ENCODE measurements around the gene CRTC1. TPM values are rescaled to one million over a fixed set of nuclear protein-coding genes. Genes with fewer than 3 reads are reported as not detected.

Gene CRTC1
- total RNA-seq, 1 experiment from 2014 or later, result 19.0 TPM

DNA sequence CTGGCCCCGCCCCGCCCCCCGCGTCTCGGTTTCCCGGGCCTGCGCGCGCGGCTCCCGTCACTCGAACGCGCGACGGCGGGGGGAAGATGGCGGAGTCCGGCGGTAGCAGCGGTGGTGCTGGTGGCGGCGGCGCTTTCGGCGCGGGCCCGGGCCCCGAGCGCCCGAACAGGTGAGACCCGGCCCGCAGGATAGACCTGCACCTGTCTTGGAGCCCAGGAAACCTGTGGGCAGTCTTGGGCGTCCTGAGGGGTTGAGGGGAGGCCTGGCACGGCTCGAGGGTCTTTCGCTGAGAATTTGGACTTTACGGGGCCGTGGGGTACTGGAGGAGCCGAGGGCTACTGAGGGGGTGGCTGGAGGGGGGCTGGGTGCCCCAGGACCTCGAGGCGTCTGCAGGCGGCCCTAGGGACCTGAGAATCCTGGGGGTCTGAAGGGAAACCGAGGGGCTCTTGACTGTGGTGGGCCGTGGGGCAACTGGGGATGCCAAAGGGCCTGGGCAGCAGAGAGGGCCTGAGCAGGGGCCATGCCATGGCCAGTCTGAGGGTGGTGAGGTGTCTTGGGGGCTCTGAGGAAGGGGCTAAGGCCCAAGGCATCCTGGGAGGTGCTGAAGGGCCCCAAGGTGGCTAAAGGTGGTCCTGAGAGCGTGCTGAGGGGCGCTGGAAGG is 46.4 kb upstream of the CRTC1 start, which contains the start of gene KLHL26:
KLHL26 (plus strand) TSS at position 60 of the 661 bp plus-strand sequence; CDS start at position 87, 27 bp downstream.
- Mint-ChIP-seq H3K27me3 (ENCODE audit: low read depth) (peaks cover 31% of the 10 kb centered on the region), H3K27ac (peak within 1 kb of the TSS; percentile 88 to 99 (median 96); a peak in 6 of 7 replicates), H3K4me1 (peaks cover 9 to 18% of the 10 kb centered on the region in 2 experiments), H3K36me3 (ENCODE audit: insufficient read depth in 1 of 3, low read depth in 3 of 3) (peaks cover 0 to 3% (median 0%) of the 10 kb centered on the region in 3 experiments; a peak in 1 of 7 replicates), H3K4me3 (peak within 1 kb of the TSS; percentile 78 to 86), H3K9me3 (no peaks in the 10 kb centered on the region)
- H3K4me2 ChIP-seq (ENCODE audit: insufficient read depth, insufficient read length, low read length), result peak within 1 kb of the TSS; percentile 85
- H3K14ac ChIP-seq (ENCODE audit: insufficient read depth, low read length), result peak within 1 kb of the TSS; percentile 84
- H4K91ac ChIP-seq (ENCODE audit: insufficient read length, low read depth, low read length), result no peak within 1 kb of the TSS
- peak within 1 kb of the TSS; percentile 76 for H3K9ac ChIP-seq (ENCODE audit: extremely low read depth, insufficient read length, low read length)
- no peaks in the 10 kb centered on the region; the same call in 1 of the 2 replicates for H3K79me2 ChIP-seq (ENCODE audit: insufficient read depth, low read length)
- no peak within 1 kb of the TSS for H3K23ac ChIP-seq (ENCODE audit: insufficient read length, low read depth, low read length)
- H3K4me1 ChIP-seq (ENCODE audit: insufficient read depth, low read length), result peaks cover 3% of the 10 kb centered on the region; the same call in 1 of the 2 replicates
- peak within 1 kb of the TSS; percentile 89 for H3K18ac ChIP-seq (ENCODE audit: insufficient read length, low read depth, low read length)
- H4K20me1 ChIP-seq (ENCODE audit: control insufficient read depth, insufficient read depth, insufficient read length), result no peaks in the 10 kb centered on the region
- H4K5ac ChIP-seq (ENCODE audit: insufficient read length, low read depth, low read length), result no peak within 1 kb of the TSS
- peaks cover 3% of the 10 kb centered on the region for H3K79me1 ChIP-seq (ENCODE audit: insufficient read depth, low read depth, low read length, poor library complexity, severe bottlenecking)
- no peak within 1 kb of the TSS for H3K27ac ChIP-seq (ENCODE audit: insufficient read length, low read depth, low read length)
- WGBS (ENCODE audit: extremely low coverage, insufficient read length, low lambda C conversion rate), result no CpG with 5 or more reads among the region's 47 CpGs
- no peak within 1 kb of the TSS for H2AFZ ChIP-seq (ENCODE audit: low read length)
- no peaks in the 10 kb centered on the region for H3K27me3 ChIP-seq (ENCODE audit: insufficient read depth, low read length)
- H3K23me2 ChIP-seq (ENCODE audit: insufficient read length, low read depth, low read length, poor library complexity, severe bottlenecking), result peaks cover 9% of the 10 kb centered on the region
- no peak within 1 kb of the TSS for H2BK12ac ChIP-seq (ENCODE audit: insufficient read length, low read depth, low read length)
- no peaks in the 10 kb centered on the region for H3K9me3 ChIP-seq (ENCODE audit: control insufficient read depth, low read depth, low read length)
- H2AK5ac ChIP-seq (ENCODE audit: insufficient read length, low read length), result no peak within 1 kb of the TSS
- H2BK15ac ChIP-seq (ENCODE audit: low read depth, low read length), result no peak within 1 kb of the TSS
- H4K8ac ChIP-seq (replicated peaks; ENCODE audit: insufficient read length, low read depth, low read length), result no peak within 1 kb of the TSS
- H3T11ph ChIP-seq (ENCODE audit: low read length), result no peak within 1 kb of the TSS
- H2BK20ac ChIP-seq (ENCODE audit: low read depth, low read length, poor library complexity, severe bottlenecking), result no peak within 1 kb of the TSS
- H2BK5ac ChIP-seq (ENCODE audit: insufficient read length, low read length), result no peak within 1 kb of the TSS
- H3K56ac ChIP-seq (ENCODE audit: insufficient read length, low read depth, low read length), result no peak within 1 kb of the TSS
- no peak within 1 kb of the TSS for H3K4ac ChIP-seq (ENCODE audit: low read depth, low read length)
- no peak within 1 kb of the TSS for H2BK120ac ChIP-seq (ENCODE audit: low read depth, low read length, poor library complexity, severe bottlenecking)
- TF ChIP-seq, protein P1, sequence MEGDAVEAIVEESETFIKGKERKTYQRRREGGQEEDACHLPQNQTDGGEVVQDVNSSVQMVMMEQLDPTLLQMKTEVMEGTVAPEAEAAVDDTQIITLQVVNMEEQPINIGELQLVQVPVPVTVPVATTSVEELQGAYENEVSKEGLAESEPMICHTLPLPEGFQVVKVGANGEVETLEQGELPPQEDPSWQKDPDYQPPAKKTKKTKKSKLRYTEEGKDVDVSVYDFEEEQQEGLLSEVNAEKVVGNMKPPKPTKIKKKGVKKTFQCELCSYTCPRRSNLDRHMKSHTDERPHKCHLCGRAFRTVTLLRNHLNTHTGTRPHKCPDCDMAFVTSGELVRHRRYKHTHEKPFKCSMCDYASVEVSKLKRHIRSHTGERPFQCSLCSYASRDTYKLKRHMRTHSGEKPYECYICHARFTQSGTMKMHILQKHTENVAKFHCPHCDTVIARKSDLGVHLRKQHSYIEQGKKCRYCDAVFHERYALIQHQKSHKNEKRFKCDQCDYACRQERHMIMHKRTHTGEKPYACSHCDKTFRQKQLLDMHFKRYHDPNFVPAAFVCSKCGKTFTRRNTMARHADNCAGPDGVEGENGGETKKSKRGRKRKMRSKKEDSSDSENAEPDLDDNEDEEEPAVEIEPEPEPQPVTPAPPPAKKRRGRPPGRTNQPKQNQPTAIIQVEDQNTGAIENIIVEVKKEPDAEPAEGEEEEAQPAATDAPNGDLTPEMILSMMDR (conservative IDR thresholded peaks at IDR 0.05), result no peak
- DNase-seq, result no peak

All from H9 (cell line).